Endodermal cell (in vitro differentiated cells): ENCODE results near the gene IL7R. TPM values are rescaled to one million over a fixed set of nuclear protein-coding genes. Genes with fewer than 3 reads are reported as not detected.

ENCODE experiments used
- DNase-seq: peaks from one replicate; pipeline ENCODE4 v3.0.0-alpha.2; 2017
- H3K27ac ChIP-seq: 2 replicates; pipeline ENCODE4 v1.5.1; 2013; ENCODE audit warnings: mild to moderate bottlenecking, low read depth, low read length, moderate library complexity
- H3K27me3 ChIP-seq: 2 replicates; pipeline ENCODE4 v1.6.1; 2013; ENCODE audit warnings: mild to moderate bottlenecking, low read length, moderate library complexity; ENCODE audit not compliant: insufficient read depth, control insufficient read depth, poor library complexity, severe bottlenecking
- H3K36me3 ChIP-seq: 2 replicates; pipeline ENCODE4 v1.7.0; 2013; ENCODE audit warnings: mild to moderate bottlenecking, low read length, moderate library complexity; ENCODE audit not compliant: control insufficient read depth, insufficient read depth
- H3K4me1 ChIP-seq: one replicate; pipeline ENCODE4 v1.7.0; 2013; ENCODE audit warnings: low read length; ENCODE audit not compliant: control insufficient read depth, insufficient read depth
- H3K4me3 ChIP-seq: 2 replicates; pipeline ENCODE4 v1.5.1; 2013; ENCODE audit warnings: mild to moderate bottlenecking, low read length, moderate library complexity
- H3K9ac ChIP-seq: 2 replicates; pipeline ENCODE4 v1.6.1; 2013; ENCODE audit warnings: mild to moderate bottlenecking, low read length, moderate library complexity; ENCODE audit not compliant: poor library complexity, severe bottlenecking; ENCODE audit errors: extremely low read depth
- H3K9me3 ChIP-seq: 2 replicates; pipeline ENCODE4 v1.6.1; 2013; ENCODE audit warnings: mild to moderate bottlenecking, low read length, moderate library complexity; ENCODE audit not compliant: control insufficient read depth
- H3K27ac Mint-ChIP-seq: 2 replicates; pipeline ENCODE4 v1.8.0; 2020; ENCODE audit warnings: mixed read lengths
- H3K27me3 Mint-ChIP-seq: 2 replicates; pipeline ENCODE4 v1.8.0; 2021; ENCODE audit warnings: mild to moderate bottlenecking, mixed read lengths; ENCODE audit not compliant: insufficient read depth
- H3K36me3 Mint-ChIP-seq: 2 replicates; pipeline ENCODE4 v1.8.0; 2020; ENCODE audit warnings: low read depth, mixed read lengths
- H3K4me1 Mint-ChIP-seq: 2 replicates; pipeline ENCODE4 v1.8.0; 2020; ENCODE audit warnings: mixed read lengths
- H3K4me3 Mint-ChIP-seq: 2 replicates; pipeline ENCODE4 v1.8.0; 2020; ENCODE audit warnings: mild to moderate bottlenecking, moderate library complexity, mixed read lengths
- H3K9me3 Mint-ChIP-seq: 2 replicates; pipeline ENCODE4 v1.8.0; 2020; ENCODE audit warnings: mild to moderate bottlenecking, mixed read lengths
- WGBS, 2 experiments: methylation state at CpG; one replicate each; pipeline versions ENCODE4 v1.1.5 to v1.1.7; 2013; ENCODE audit warnings: missing lambda C conversion rate in 2 of 2, mixed read lengths in 1 of 2; ENCODE audit not compliant: insufficient coverage in 1 of 2, insufficient read length in 1 of 2; 5-methylcytosine and 5-hydroxymethylcytosine counted together
- total RNA-seq, 2 donors: library from RNA; stranded (reverse); fragmentation: NEBNext Ultra II Directional in 1 of 2; extraction: Animal tissue kit (Norgen Biotek cat#: 25700) in 1 of 2; gene quantifications; 2 replicates in 1 of 2; 3 replicates in 1 of 2; pipeline ENCODE4 v1.2.1, GENCODE V29; 2021
- TF ChIP-seq, protein P1 (sequence below): fragments of 200-600 bp; sonication (generic); conservative IDR thresholded peaks from 2 replicates; pipeline ENCODE4 v1.5.0; 2021; ENCODE audit warnings: antibody characterized with exemption, mild to moderate bottlenecking

IL7R gene
- total RNA-seq, 2 donors from 2014 or later = 0.69 to 0.79 TPM

DNA sequence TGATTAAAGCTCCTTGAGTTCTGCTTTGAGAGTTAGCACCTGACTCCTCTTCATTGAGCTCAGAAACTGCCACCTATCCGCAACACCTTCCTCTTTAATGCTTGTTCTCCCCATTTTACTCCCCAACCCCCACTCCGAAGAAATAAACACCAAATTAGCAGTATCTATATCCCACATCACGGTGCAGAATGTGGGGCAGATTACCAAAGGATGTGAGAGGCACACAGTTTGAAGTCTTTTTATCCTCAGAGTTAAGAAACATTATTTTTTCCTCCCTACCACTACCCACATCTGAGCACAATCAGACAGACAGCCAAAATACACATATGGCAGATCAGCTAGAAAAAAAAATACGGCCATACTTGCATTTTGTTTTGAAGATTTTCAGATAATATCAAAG, 26.1 kb upstream of the IL7R start:
- Mint-ChIP-seq H3K27me3 (peaks cover 26% of the 10 kb centered on the region), H3K4me1 (peaks cover 23% of the 10 kb centered on the region), H3K4me3 (no peak overlapping the region), H3K36me3 (no peaks in the 10 kb centered on the region), H3K9me3 (no peaks in the 10 kb centered on the region), H3K27ac (no peak overlapping the region)
- no peak overlapping the region for H3K4me3 ChIP-seq
- no peaks in the 10 kb centered on the region for H3K36me3 ChIP-seq
- no peaks in the 10 kb centered on the region for H3K9me3 ChIP-seq
- H3K4me1 ChIP-seq = peaks cover 5% of the 10 kb centered on the region
- no peak overlapping the region for H3K9ac ChIP-seq
- no peak for DNase-seq
- TF ChIP-seq, protein P1, sequence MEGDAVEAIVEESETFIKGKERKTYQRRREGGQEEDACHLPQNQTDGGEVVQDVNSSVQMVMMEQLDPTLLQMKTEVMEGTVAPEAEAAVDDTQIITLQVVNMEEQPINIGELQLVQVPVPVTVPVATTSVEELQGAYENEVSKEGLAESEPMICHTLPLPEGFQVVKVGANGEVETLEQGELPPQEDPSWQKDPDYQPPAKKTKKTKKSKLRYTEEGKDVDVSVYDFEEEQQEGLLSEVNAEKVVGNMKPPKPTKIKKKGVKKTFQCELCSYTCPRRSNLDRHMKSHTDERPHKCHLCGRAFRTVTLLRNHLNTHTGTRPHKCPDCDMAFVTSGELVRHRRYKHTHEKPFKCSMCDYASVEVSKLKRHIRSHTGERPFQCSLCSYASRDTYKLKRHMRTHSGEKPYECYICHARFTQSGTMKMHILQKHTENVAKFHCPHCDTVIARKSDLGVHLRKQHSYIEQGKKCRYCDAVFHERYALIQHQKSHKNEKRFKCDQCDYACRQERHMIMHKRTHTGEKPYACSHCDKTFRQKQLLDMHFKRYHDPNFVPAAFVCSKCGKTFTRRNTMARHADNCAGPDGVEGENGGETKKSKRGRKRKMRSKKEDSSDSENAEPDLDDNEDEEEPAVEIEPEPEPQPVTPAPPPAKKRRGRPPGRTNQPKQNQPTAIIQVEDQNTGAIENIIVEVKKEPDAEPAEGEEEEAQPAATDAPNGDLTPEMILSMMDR = no peak
- no peaks in the 10 kb centered on the region for H3K27me3 ChIP-seq
- H3K27ac ChIP-seq = no peak overlapping the region
- 79 to 88% methylated on average over 3 to 4 of the region's 4 CpGs for WGBS, 2 experiments

DNA sequence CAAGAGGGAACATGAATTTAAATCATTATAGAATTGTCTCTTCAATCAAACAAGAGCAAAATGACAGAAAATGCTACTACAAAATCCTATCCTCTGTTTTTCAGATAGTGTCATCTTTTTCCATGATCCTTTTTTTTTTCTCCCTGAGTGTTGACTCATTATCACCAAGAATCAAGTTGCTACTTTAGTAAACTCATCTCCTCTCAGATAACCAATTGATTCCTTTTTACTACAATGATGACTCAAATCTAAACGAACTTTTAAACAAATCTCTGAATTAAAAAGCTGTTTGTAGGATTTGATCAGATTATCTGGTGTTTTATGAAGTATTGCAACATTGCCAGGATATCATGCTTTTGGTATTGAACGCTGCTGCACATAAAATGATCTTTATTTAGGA, 23.9 kb upstream of the IL7R start:
- Mint-ChIP-seq H3K4me1 (peaks cover 23% of the 10 kb centered on the region), H3K27ac (no peak overlapping the region), H3K36me3 (no peaks in the 10 kb centered on the region), H3K9me3 (no peaks in the 10 kb centered on the region), H3K27me3 (peaks cover 7% of the 10 kb centered on the region), H3K4me3 (no peak overlapping the region)
- DNase-seq = no peak
- no peak overlapping the region for H3K9ac ChIP-seq
- no peaks in the 10 kb centered on the region for H3K9me3 ChIP-seq
- H3K27ac ChIP-seq = no peak overlapping the region
- no peak overlapping the region for H3K4me3 ChIP-seq
- TF ChIP-seq, protein P1 = no peak
- WGBS, 2 experiments = 87 to 89% methylated on average over 1 to 2 of the region's 2 CpGs
- no peaks in the 10 kb centered on the region for H3K36me3 ChIP-seq
- peaks cover 5% of the 10 kb centered on the region for H3K4me1 ChIP-seq
- no peaks in the 10 kb centered on the region for H3K27me3 ChIP-seq

DNA sequence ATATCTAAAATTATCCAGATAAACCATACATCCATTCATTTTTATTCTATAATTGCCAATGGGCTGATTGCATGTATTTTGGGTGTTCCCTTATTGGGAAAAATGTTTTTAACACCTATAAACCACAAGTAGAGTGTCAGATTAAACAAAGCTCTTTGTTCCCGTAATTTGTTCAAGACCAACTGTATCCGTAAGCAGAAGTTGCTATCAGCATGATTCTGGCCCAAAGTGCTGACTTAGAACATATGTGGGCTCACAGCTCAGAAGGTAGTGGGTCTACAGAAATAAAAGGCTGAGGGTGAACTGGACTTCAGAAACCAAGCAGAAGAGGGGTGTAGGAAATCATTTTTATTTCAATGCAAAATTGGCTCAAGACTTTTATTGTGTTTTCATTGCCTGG, 23.5 kb upstream of the IL7R start:
- H3K9ac ChIP-seq = no peak overlapping the region
- no peaks in the 10 kb centered on the region for H3K27me3 ChIP-seq
- Mint-ChIP-seq H3K27ac (no peak overlapping the region), H3K4me1 (peaks cover 23% of the 10 kb centered on the region), H3K4me3 (no peak overlapping the region), H3K36me3 (no peaks in the 10 kb centered on the region), H3K27me3 (peaks cover 6% of the 10 kb centered on the region), H3K9me3 (no peaks in the 10 kb centered on the region)
- no peaks in the 10 kb centered on the region for H3K9me3 ChIP-seq
- WGBS, 2 experiments = 93 to 100% methylated on average over 1 to 2 of the region's 2 CpGs
- TF ChIP-seq, protein P1 = no peak
- H3K4me1 ChIP-seq = peaks cover 5% of the 10 kb centered on the region
- no peaks in the 10 kb centered on the region for H3K36me3 ChIP-seq
- no peak for DNase-seq
- H3K27ac ChIP-seq = no peak overlapping the region
- no peak overlapping the region for H3K4me3 ChIP-seq
